ENCODE results near the gene MAP2K1. TPM values are rescaled to one million over a fixed set of nuclear protein-coding genes. Genes with fewer than 3 reads are reported as not detected.

MAP2K1 gene
- total RNA-seq, 2 donors from 2014 or later: 83.3 to 98.1 TPM

GRCh38 chr15:66401130-66402021 lies 14.7 kb downstream of the MAP2K1 start:
- peaks cover 69% of the 10 kb centered on the region for H3K4me1 Mint-ChIP-seq (ENCODE audit: low read depth)
- peak overlapping the region; percentile 1 for H3K27ac Mint-ChIP-seq
- DNase-seq (peak in 1 of 2 donors; percentile 8), ATAC-seq (replicated peaks in 1 of 2) (peak; percentile 48 to 52)
- H3K4me3 Mint-ChIP-seq: peak overlapping the region; percentile 84 to 91
- no peaks in the 10 kb centered on the region for H3K9me3 Mint-ChIP-seq
- no peaks in the 10 kb centered on the region for H3K27me3 Mint-ChIP-seq (ENCODE audit: low read depth)
- H3K36me3 Mint-ChIP-seq (ENCODE audit: insufficient read depth in 2 of 2): peaks cover 0 to 10% of the 10 kb centered on the region in 2 donors

GRCh38 chr15:66402761-66403284 lies 16.1 kb downstream of the MAP2K1 start:
- peak overlapping the region; percentile 27 for H3K27ac Mint-ChIP-seq
- H3K27me3 Mint-ChIP-seq (ENCODE audit: low read depth): no peaks in the 10 kb centered on the region
- H3K4me1 Mint-ChIP-seq (ENCODE audit: low read depth): peaks cover 73% of the 10 kb centered on the region
- no peak for DNase-seq
- H3K4me3 Mint-ChIP-seq: peak overlapping the region; percentile 40 to 45
- H3K36me3 Mint-ChIP-seq (ENCODE audit: insufficient read depth in 2 of 2): peaks cover 0 to 6% of the 10 kb centered on the region in 2 donors
- H3K9me3 Mint-ChIP-seq: no peaks in the 10 kb centered on the region
- no peak for ATAC-seq (replicated peaks in 1 of 2)

- DNase-seq (no peak), ATAC-seq (replicated peaks in 1 of 2) (no peak)
- Mint-ChIP-seq H3K27ac (no peak overlapping the region), H3K9me3 (no peaks in the 10 kb centered on the region), H3K27me3 (ENCODE audit: low read depth) (no peaks in the 10 kb centered on the region), H3K4me1 (ENCODE audit: low read depth) (peaks cover 78% of the 10 kb centered on the region), H3K36me3 (ENCODE audit: insufficient read depth in 2 of 2) (peaks cover 0 to 6% of the 10 kb centered on the region in 2 donors), H3K4me3 (peak overlapping the region in 1 of 2 donors; percentile 17)
These were observed 16.6 kb downstream of the MAP2K1 start for GRCh38 chr15:66403323-66403722.

- Mint-ChIP-seq H3K4me1 (ENCODE audit: low read depth) (peaks cover 86% of the 10 kb centered on the region), H3K4me3 (peak overlapping the region; percentile 36 to 71), H3K9me3 (no peaks in the 10 kb centered on the region), H3K36me3 (ENCODE audit: insufficient read depth in 2 of 2) (peaks cover 0 to 6% of the 10 kb centered on the region in 2 donors), H3K27me3 (ENCODE audit: low read depth) (no peaks in the 10 kb centered on the region), H3K27ac (peak overlapping the region; percentile 77)
- DNase-seq: no peak
- ATAC-seq (replicated peaks in 1 of 2): no peak
These were observed 17.4 kb downstream of the MAP2K1 start for GRCh38 chr15:66404122-66404521.

- H3K4me3 Mint-ChIP-seq: peak overlapping the region; percentile 36 to 71
- peaks cover 90% of the 10 kb centered on the region for H3K4me1 Mint-ChIP-seq (ENCODE audit: low read depth)
- H3K9me3 Mint-ChIP-seq: no peaks in the 10 kb centered on the region
- peak overlapping the region; percentile 77 for H3K27ac Mint-ChIP-seq
- no peak for DNase-seq
- no peak for ATAC-seq (replicated peaks in 1 of 2)
- H3K36me3 Mint-ChIP-seq (ENCODE audit: insufficient read depth in 2 of 2): peaks cover 0 to 6% of the 10 kb centered on the region in 2 donors
- no peaks in the 10 kb centered on the region for H3K27me3 Mint-ChIP-seq (ENCODE audit: low read depth)
These were observed 17.8 kb downstream of the MAP2K1 start for GRCh38 chr15:66404532-66404931.

- peaks cover 0 to 6% of the 10 kb centered on the region in 2 donors for H3K36me3 Mint-ChIP-seq (ENCODE audit: insufficient read depth in 2 of 2)
- H3K27me3 Mint-ChIP-seq (ENCODE audit: low read depth): no peaks in the 10 kb centered on the region
- H3K9me3 Mint-ChIP-seq: no peaks in the 10 kb centered on the region
- ATAC-seq (replicated peaks in 1 of 2) (no peak), DNase-seq (no peak)
- peaks cover 94% of the 10 kb centered on the region for H3K4me1 Mint-ChIP-seq (ENCODE audit: low read depth)
- H3K4me3 Mint-ChIP-seq: peak overlapping the region in 1 of 2 donors; percentile 71
- H3K27ac Mint-ChIP-seq: no peak overlapping the region
These were observed 18.3 kb downstream of the MAP2K1 start for GRCh38 chr15:66405007-66405406.

- H3K4me1 Mint-ChIP-seq (ENCODE audit: low read depth): peaks cover 94% of the 10 kb centered on the region
- DNase-seq (no peak), ATAC-seq (replicated peaks in 1 of 2) (no peak)
These were observed 18.9 kb downstream of the MAP2K1 start for GRCh38 chr15:66405615-66406014.

GRCh38 chr15:66408254-66408653 lies 21.5 kb downstream of the MAP2K1 start:
- Mint-ChIP-seq H3K27ac (no peak overlapping the region), H3K36me3 (ENCODE audit: insufficient read depth in 2 of 2) (peaks cover 0 to 5% of the 10 kb centered on the region in 2 donors), H3K27me3 (ENCODE audit: low read depth) (no peaks in the 10 kb centered on the region), H3K4me1 (ENCODE audit: low read depth) (peaks cover 85% of the 10 kb centered on the region), H3K9me3 (no peaks in the 10 kb centered on the region), H3K4me3 (no peak overlapping the region)
- ATAC-seq (replicated peaks in 1 of 2): no peak
- no peak for DNase-seq

More at GRCh38 chr15:66405615-66406014, 18.9 kb downstream of the MAP2K1 start:
- H3K4me3 Mint-ChIP-seq: no peak overlapping the region
- H3K36me3 Mint-ChIP-seq (ENCODE audit: insufficient read depth in 2 of 2): peaks cover 0 to 5% of the 10 kb centered on the region in 2 donors
- no peaks in the 10 kb centered on the region for H3K27me3 Mint-ChIP-seq (ENCODE audit: low read depth)
- H3K9me3 Mint-ChIP-seq: no peaks in the 10 kb centered on the region
- no peak overlapping the region for H3K27ac Mint-ChIP-seq

GRCh38 chr15:66408675-66409282 lies 22.1 kb downstream of the MAP2K1 start:
- peaks cover 83% of the 10 kb centered on the region for H3K4me1 Mint-ChIP-seq (ENCODE audit: low read depth)
- no peak for ATAC-seq (replicated peaks in 1 of 2)
- no peak for DNase-seq
- H3K9me3 Mint-ChIP-seq: peaks cover 0 to under 1% of the 10 kb centered on the region in 2 donors
- no peak overlapping the region for H3K4me3 Mint-ChIP-seq
- H3K27ac Mint-ChIP-seq: no peak overlapping the region
- peaks cover under 1 to 9% of the 10 kb centered on the region in 2 donors for H3K36me3 Mint-ChIP-seq (ENCODE audit: insufficient read depth in 2 of 2)
- H3K27me3 Mint-ChIP-seq (ENCODE audit: low read depth): no peaks in the 10 kb centered on the region

- no peaks in the 10 kb centered on the region for H3K27me3 Mint-ChIP-seq (ENCODE audit: low read depth)
- DNase-seq: no peak
- H3K36me3 Mint-ChIP-seq (ENCODE audit: insufficient read depth in 2 of 2): peaks cover 5 to 12% of the 10 kb centered on the region in 2 donors
- ATAC-seq (replicated peaks in 1 of 2): no peak
- H3K4me1 Mint-ChIP-seq (ENCODE audit: low read depth): peaks cover 74% of the 10 kb centered on the region
- H3K27ac Mint-ChIP-seq: peak overlapping the region; percentile 1
- peaks cover 4 to 5% of the 10 kb centered on the region in 2 donors for H3K9me3 Mint-ChIP-seq
- peak overlapping the region in 1 of 2 donors; percentile 23 for H3K4me3 Mint-ChIP-seq
These were observed 22.9 kb downstream of the MAP2K1 start for GRCh38 chr15:66409565-66410108.

GRCh38 chr15:66411190-66411589 lies 24.5 kb downstream of the MAP2K1 start:
- DNase-seq (no peak), ATAC-seq (replicated peaks in 1 of 2) (no peak)
- peak overlapping the region; percentile 45 to 55 for H3K4me3 Mint-ChIP-seq
- H3K27me3 Mint-ChIP-seq (ENCODE audit: low read depth): no peaks in the 10 kb centered on the region
- H3K36me3 Mint-ChIP-seq (ENCODE audit: insufficient read depth in 2 of 2): peaks cover 10 to 18% of the 10 kb centered on the region in 2 donors
- H3K4me1 Mint-ChIP-seq (ENCODE audit: low read depth): peaks cover 73% of the 10 kb centered on the region
- peak overlapping the region; percentile 52 for H3K27ac Mint-ChIP-seq
- H3K9me3 Mint-ChIP-seq: peaks cover 5 to 6% of the 10 kb centered on the region in 2 donors

GRCh38 chr15:66412220-66412619 lies 25.5 kb downstream of the MAP2K1 start:
- Mint-ChIP-seq H3K4me3 (no peak overlapping the region), H3K36me3 (ENCODE audit: insufficient read depth in 2 of 2) (peaks cover 10 to 15% of the 10 kb centered on the region in 2 donors), H3K27me3 (ENCODE audit: low read depth) (no peaks in the 10 kb centered on the region), H3K9me3 (peaks cover 5 to 6% of the 10 kb centered on the region in 2 donors), H3K4me1 (ENCODE audit: low read depth) (peaks cover 74% of the 10 kb centered on the region), H3K27ac (no peak overlapping the region)
- no peak for ATAC-seq (replicated peaks in 1 of 2)
- no peak for DNase-seq

- Mint-ChIP-seq H3K4me3 (no peak overlapping the region), H3K27ac (no peak overlapping the region), H3K9me3 (peaks cover 5 to 6% of the 10 kb centered on the region in 2 donors), H3K27me3 (ENCODE audit: low read depth) (no peaks in the 10 kb centered on the region), H3K4me1 (ENCODE audit: low read depth) (peaks cover 66% of the 10 kb centered on the region), H3K36me3 (ENCODE audit: insufficient read depth in 2 of 2) (peaks cover 10 to 15% of the 10 kb centered on the region in 2 donors)
- no peak for DNase-seq
- ATAC-seq (replicated peaks in 1 of 2): no peak
These were observed 26.9 kb downstream of the MAP2K1 start for GRCh38 chr15:66413579-66413978.
